Measurements from ENCODE around the gene AMPD2.
A peak's percentile ranks its signal among the peaks of the same experiment; 100 is the strongest.

The AMPD2 gene

DNA sequence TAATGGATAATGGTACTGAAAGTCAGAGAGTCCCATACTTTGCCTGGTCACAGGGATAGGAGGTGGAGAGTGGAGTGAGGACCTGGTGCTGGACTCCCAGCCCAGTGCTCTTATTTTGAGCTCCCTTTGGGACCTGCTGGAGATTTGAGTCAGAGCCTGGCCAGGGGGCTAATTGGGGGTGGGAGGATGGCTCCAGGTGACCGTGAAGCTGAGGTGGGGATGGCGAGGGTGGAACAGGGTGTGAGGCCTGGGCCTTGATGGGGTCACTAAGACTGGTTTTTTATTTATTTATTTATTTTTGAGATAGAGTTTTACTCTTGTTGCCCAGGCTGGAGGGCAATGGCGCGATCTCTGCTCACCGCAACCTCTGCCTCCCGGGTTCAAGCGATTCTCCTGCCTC is 17.8 kb downstream of the AMPD2 start:
- Histone ChIP-seq H3K36me3 (replicated peaks in 1 of 2; ENCODE audit: control insufficient read depth in 2 of 2, insufficient read depth in 2 of 2, low read length in 2 of 2) (no peaks in the 10 kb centered on the region), H4K8ac (ENCODE audit: low read depth, low read length) (no peak overlapping the region)

DNA sequence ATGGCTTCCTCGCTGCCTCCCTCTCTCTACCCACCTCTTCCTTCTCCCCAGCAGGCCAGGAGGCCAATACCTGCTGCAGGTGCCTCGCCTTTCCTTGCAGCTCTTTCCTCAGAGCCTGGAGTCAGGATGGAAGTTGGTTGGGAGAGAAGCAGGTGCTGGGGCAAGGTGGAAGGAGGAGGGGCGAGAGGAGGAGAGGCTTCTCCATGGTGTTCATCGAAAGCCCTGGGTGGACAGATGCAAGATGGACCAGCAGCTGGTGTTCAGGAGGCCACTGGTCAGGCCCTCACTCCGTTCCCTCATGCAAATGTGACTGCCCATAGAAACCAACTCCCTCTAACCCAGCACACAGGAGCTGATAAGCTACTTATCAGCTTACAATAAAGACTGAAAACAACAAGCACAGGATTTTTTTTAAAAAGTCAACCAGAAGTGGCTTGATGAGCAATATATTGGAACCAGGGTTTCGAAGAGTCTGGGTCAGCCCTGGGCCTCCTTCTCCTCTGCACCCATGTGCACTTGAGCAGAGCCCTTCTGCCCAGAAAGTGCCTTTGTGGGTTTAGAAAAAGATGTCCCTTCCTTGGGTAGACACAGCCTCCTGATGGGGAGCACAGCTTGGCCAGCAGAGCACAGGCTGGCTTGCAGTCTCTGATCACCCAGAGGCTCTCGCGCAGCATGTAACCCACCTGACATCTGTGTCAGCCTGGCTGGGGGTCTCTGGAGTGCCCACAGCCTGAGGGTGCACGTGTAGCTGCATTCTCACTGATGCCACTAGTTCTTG is 19.6 kb downstream of the AMPD2 start:
- Histone ChIP-seq H3K4me1 (ENCODE audit: control insufficient read depth in 2 of 2, insufficient read depth in 1 of 2, low read depth in 1 of 2, low read length in 2 of 2) (peaks cover 9 to 12% of the 10 kb centered on the region in 2 donors), H4K91ac (ENCODE audit: low read depth, low read length, poor library complexity) (no peak overlapping the region), H3K79me1 (ENCODE audit: low read depth, low read length) (peaks cover 1% of the 10 kb centered on the region), H3K27ac (replicated peaks; ENCODE audit: low read length) (no peak overlapping the region), H3K4me2 (ENCODE audit: insufficient read depth, low read length, poor library complexity, severe bottlenecking) (no peak overlapping the region), H3K9me3 (replicated peaks in 1 of 2; ENCODE audit: control insufficient read depth in 2 of 2, insufficient read depth in 1 of 2, low read depth in 1 of 2, low read length in 2 of 2) (no peaks in the 10 kb centered on the region), H3K27me3 (ENCODE audit: control insufficient read depth in 3 of 3, insufficient read depth in 3 of 3, low read depth in 1 of 3, low read length in 3 of 3) (peaks cover 0 to 9% (median 3%) of the 10 kb centered on the region in 3 experiments), H3K18ac (ENCODE audit: low read length) (peak overlapping the region; percentile 81), H2BK12ac (ENCODE audit: low read length) (peak overlapping the region; percentile 77), H2AK5ac (ENCODE audit: low read depth, low read length) (peak overlapping the region; percentile 93), H2AFZ (ENCODE audit: low read length) (no peak overlapping the region), H3K4ac (ENCODE audit: low read length) (no peak overlapping the region), H4K8ac (ENCODE audit: low read depth, low read length) (peak overlapping the region; percentile 74), H2BK15ac (ENCODE audit: low read length) (peak overlapping the region; percentile 39), H2BK5ac (ENCODE audit: low read length) (peak overlapping the region; percentile 48), H2BK120ac (ENCODE audit: low read depth, low read length) (peak overlapping the region; percentile 82), H3K36me3 (replicated peaks in 1 of 2; ENCODE audit: control insufficient read depth in 2 of 2, insufficient read depth in 2 of 2, low read length in 2 of 2) (no peaks in the 10 kb centered on the region), H3K23ac (ENCODE audit: low read depth, low read length, poor library complexity) (peak overlapping the region; percentile 67), H3K4me3 (ENCODE audit: low read length in 2 of 2) (no peak overlapping the region), H3K14ac (ENCODE audit: low read length) (no peak overlapping the region), H3K9ac (ENCODE audit: low read depth, low read length, poor library complexity) (no peak overlapping the region)
- DNase-seq (ENCODE audit: low spot score) = no peak
- WGBS, 2 donors (ENCODE audit: extremely low coverage in 2 of 2, insufficient read length in 2 of 2, insufficient replicate concordance in 1 of 2) = no CpG with 5 or more reads among the region's 9 CpGs

More for the DNA sequence above, 17.8 kb downstream of the AMPD2 start:
- Histone ChIP-seq H3K27ac (replicated peaks; ENCODE audit: low read length) (no peak overlapping the region), H3K18ac (ENCODE audit: low read length) (no peak overlapping the region), H3K27me3 (ENCODE audit: control insufficient read depth in 3 of 3, insufficient read depth in 3 of 3, low read depth in 1 of 3, low read length in 3 of 3) (peaks cover 0 to 6% (median 0%) of the 10 kb centered on the region in 3 experiments), H2BK15ac (ENCODE audit: low read length) (no peak overlapping the region), H3K4me1 (ENCODE audit: control insufficient read depth in 2 of 2, insufficient read depth in 1 of 2, low read depth in 1 of 2, low read length in 2 of 2) (peaks cover 6 to 12% of the 10 kb centered on the region in 2 donors), H3K9ac (ENCODE audit: low read depth, low read length, poor library complexity) (no peak overlapping the region), H2AFZ (ENCODE audit: low read length) (no peak overlapping the region), H4K91ac (ENCODE audit: low read depth, low read length, poor library complexity) (no peak overlapping the region), H3K4ac (ENCODE audit: low read length) (no peak overlapping the region), H3K14ac (ENCODE audit: low read length) (no peak overlapping the region), H3K4me2 (ENCODE audit: insufficient read depth, low read length, poor library complexity, severe bottlenecking) (no peak overlapping the region), H2BK120ac (ENCODE audit: low read depth, low read length) (no peak overlapping the region), H3K9me3 (replicated peaks in 1 of 2; ENCODE audit: control insufficient read depth in 2 of 2, insufficient read depth in 1 of 2, low read depth in 1 of 2, low read length in 2 of 2) (no peaks in the 10 kb centered on the region), H3K79me1 (ENCODE audit: low read depth, low read length) (peaks cover 1% of the 10 kb centered on the region), H2BK12ac (ENCODE audit: low read length) (no peak overlapping the region), H3K4me3 (ENCODE audit: low read length in 2 of 2) (no peak overlapping the region), H2AK5ac (ENCODE audit: low read depth, low read length) (no peak overlapping the region), H3K23ac (ENCODE audit: low read depth, low read length, poor library complexity) (no peak overlapping the region), H2BK5ac (ENCODE audit: low read length) (no peak overlapping the region)
- WGBS, 2 donors (ENCODE audit: extremely low coverage in 2 of 2, insufficient read length in 2 of 2, insufficient replicate concordance in 1 of 2) = no CpG with 5 or more reads among the region's 7 CpGs
- DNase-seq (ENCODE audit: low spot score) = no peak

DNA sequence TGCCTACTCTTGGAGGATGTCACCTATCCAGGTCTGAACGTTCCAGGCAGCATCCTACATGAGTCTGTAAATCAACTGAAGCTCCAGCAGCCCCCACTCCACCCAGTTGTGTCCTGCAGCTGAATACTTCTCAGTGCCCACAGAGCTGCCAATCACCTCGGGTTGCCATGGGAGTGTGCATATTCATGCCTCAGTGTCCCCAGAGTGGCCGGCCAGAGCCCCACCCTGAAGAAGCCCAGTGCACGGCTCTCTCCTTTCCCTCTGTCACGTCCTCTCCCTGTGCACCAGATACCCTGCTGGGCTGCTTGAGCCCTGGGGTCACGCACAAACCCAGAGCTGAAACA is 20.2 kb downstream of the AMPD2 start:
- Histone ChIP-seq H2BK12ac (ENCODE audit: low read length) (peak overlapping the region; percentile 16), H4K8ac (ENCODE audit: low read depth, low read length) (no peak overlapping the region), H3K4ac (ENCODE audit: low read length) (no peak overlapping the region), H3K79me1 (ENCODE audit: low read depth, low read length) (peaks cover 1% of the 10 kb centered on the region), H3K27me3 (ENCODE audit: control insufficient read depth in 3 of 3, insufficient read depth in 3 of 3, low read depth in 1 of 3, low read length in 3 of 3) (peaks cover 0 to 9% (median 3%) of the 10 kb centered on the region in 3 experiments), H2BK5ac (ENCODE audit: low read length) (peak overlapping the region; percentile 48), H3K27ac (replicated peaks; ENCODE audit: low read length) (no peak overlapping the region), H3K4me2 (ENCODE audit: insufficient read depth, low read length, poor library complexity, severe bottlenecking) (no peak overlapping the region), H2AFZ (ENCODE audit: low read length) (no peak overlapping the region), H3K4me3 (ENCODE audit: low read length in 2 of 2) (no peak overlapping the region), H3K36me3 (replicated peaks in 1 of 2; ENCODE audit: control insufficient read depth in 2 of 2, insufficient read depth in 2 of 2, low read length in 2 of 2) (no peaks in the 10 kb centered on the region), H3K9me3 (replicated peaks in 1 of 2; ENCODE audit: control insufficient read depth in 2 of 2, insufficient read depth in 1 of 2, low read depth in 1 of 2, low read length in 2 of 2) (no peaks in the 10 kb centered on the region), H2BK120ac (ENCODE audit: low read depth, low read length) (no peak overlapping the region), H3K23ac (ENCODE audit: low read depth, low read length, poor library complexity) (peak overlapping the region; percentile 52), H3K4me1 (ENCODE audit: control insufficient read depth in 2 of 2, insufficient read depth in 1 of 2, low read depth in 1 of 2, low read length in 2 of 2) (peaks cover 9 to 12% of the 10 kb centered on the region in 2 donors), H3K18ac (ENCODE audit: low read length) (peak overlapping the region; percentile 81), H2BK15ac (ENCODE audit: low read length) (peak overlapping the region; percentile 62), H4K91ac (ENCODE audit: low read depth, low read length, poor library complexity) (no peak overlapping the region), H3K9ac (ENCODE audit: low read depth, low read length, poor library complexity) (no peak overlapping the region), H2AK5ac (ENCODE audit: low read depth, low read length) (peak overlapping the region; percentile 93), H3K14ac (ENCODE audit: low read length) (no peak overlapping the region)
- no peak for DNase-seq (ENCODE audit: low spot score)
- no CpG with 5 or more reads among the region's 6 CpGs for WGBS, 2 donors (ENCODE audit: extremely low coverage in 2 of 2, insufficient read length in 2 of 2, insufficient replicate concordance in 1 of 2)

DNA sequence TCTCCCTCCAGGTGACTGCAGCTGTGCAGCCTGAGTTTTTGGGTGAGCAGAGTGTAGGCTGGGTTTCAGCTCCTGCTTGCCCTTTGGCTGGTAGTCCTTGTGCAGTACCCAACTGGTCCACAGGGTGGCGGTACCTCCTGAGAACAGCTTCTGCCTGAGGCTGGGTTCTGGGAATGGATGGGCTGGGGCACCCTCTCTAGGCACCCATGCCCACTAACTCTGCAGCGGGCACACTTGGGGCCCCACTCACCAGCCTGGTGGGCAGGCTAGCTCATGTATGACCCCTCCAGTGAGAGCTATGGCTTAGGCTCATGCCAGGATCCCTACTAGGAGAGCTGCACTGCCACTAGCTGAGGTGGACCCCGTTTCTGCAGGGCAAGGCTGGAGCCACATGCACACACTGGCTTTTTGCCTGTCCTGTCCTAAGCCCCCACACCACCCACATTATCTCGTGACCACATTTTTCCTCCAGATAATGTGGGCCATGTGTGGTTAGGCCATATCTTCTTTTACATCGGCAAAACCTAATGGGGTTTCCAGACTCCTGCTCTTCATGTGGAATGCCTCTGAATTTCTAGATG is 20.7 kb downstream of the AMPD2 start:
- Histone ChIP-seq H3K4me3 (ENCODE audit: low read length in 2 of 2) (no peak overlapping the region), H2AFZ (ENCODE audit: low read length) (no peak overlapping the region), H3K4me2 (ENCODE audit: insufficient read depth, low read length, poor library complexity, severe bottlenecking) (no peak overlapping the region), H3K4me1 (ENCODE audit: control insufficient read depth in 2 of 2, insufficient read depth in 1 of 2, low read depth in 1 of 2, low read length in 2 of 2) (peaks cover 9 to 12% of the 10 kb centered on the region in 2 donors), H3K9ac (ENCODE audit: low read depth, low read length, poor library complexity) (no peak overlapping the region), H3K23ac (ENCODE audit: low read depth, low read length, poor library complexity) (peak overlapping the region; percentile 81), H2BK120ac (ENCODE audit: low read depth, low read length) (no peak overlapping the region), H3K18ac (ENCODE audit: low read length) (peak overlapping the region; percentile 81), H3K4ac (ENCODE audit: low read length) (no peak overlapping the region), H4K91ac (ENCODE audit: low read depth, low read length, poor library complexity) (no peak overlapping the region), H3K14ac (ENCODE audit: low read length) (no peak overlapping the region), H2AK5ac (ENCODE audit: low read depth, low read length) (peak overlapping the region; percentile 47), H3K27ac (replicated peaks; ENCODE audit: low read length) (no peak overlapping the region), H2BK12ac (ENCODE audit: low read length) (peak overlapping the region; percentile 92), H3K27me3 (ENCODE audit: control insufficient read depth in 3 of 3, insufficient read depth in 3 of 3, low read depth in 1 of 3, low read length in 3 of 3) (peaks cover 0 to 9% (median 3%) of the 10 kb centered on the region in 3 experiments), H2BK15ac (ENCODE audit: low read length) (peak overlapping the region; percentile 62), H3K79me1 (ENCODE audit: low read depth, low read length) (no peaks in the 10 kb centered on the region), H4K8ac (ENCODE audit: low read depth, low read length) (no peak overlapping the region), H3K9me3 (replicated peaks in 1 of 2; ENCODE audit: control insufficient read depth in 2 of 2, insufficient read depth in 1 of 2, low read depth in 1 of 2, low read length in 2 of 2) (peaks cover 0 to 2% of the 10 kb centered on the region in 2 donors), H3K36me3 (replicated peaks in 1 of 2; ENCODE audit: control insufficient read depth in 2 of 2, insufficient read depth in 2 of 2, low read length in 2 of 2) (no peaks in the 10 kb centered on the region), H2BK5ac (ENCODE audit: low read length) (peak overlapping the region; percentile 48)
- peak; percentile 76 for DNase-seq (ENCODE audit: low spot score)
- WGBS, 2 donors (ENCODE audit: extremely low coverage in 2 of 2, insufficient read length in 2 of 2, insufficient replicate concordance in 1 of 2) = no CpG with 5 or more reads among the region's 5 CpGs
